Amniotic stem cell (primary cell): ENCODE data around the gene SH2D7.
A peak's percentile ranks its signal among the peaks of the same experiment; 100 is the strongest.

Experiments used
- DNase-seq: peaks from one replicate; lab custom pipeline; 2025; lab: John Stamatoyannopoulos, UW

Gene SH2D7

DNA sequence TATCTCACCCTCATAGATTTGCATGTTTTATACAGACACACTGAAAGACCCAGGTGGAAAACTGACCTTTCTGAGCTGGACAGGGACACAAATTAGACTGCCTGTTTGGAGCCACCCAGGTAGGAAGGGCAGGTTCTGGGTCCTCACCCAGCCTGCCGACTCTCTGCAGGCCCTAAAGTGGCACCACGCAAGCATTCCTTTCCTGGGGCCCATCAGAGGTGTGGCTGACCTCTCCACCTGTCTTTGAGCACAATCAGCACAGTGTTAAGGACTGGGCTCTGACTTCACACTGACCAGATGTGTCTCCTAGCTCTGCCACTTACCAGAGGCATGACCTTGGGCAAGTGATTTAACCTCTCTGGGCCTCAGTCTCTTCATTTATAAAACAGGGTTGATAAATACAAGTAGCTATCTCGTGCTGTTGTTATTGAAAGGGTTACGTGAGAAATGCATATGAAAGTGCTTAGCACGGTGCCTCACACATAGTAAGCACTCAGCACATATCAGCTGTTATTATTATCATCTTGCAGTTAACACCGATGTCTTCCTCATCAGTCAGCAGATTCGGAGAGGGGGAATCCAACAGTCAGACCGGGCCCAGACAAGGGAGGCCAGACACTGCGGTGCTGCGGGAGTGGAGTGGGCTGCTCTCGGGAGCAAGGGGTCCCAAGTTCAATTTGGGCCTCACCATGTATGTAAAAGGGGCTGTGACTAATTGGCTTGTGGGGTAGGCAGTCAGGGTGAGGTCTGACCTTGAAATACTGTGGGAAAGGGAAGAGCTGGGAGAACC lies 12.9 kb upstream of the SH2D7 start:
- no peak for DNase-seq

DNA sequence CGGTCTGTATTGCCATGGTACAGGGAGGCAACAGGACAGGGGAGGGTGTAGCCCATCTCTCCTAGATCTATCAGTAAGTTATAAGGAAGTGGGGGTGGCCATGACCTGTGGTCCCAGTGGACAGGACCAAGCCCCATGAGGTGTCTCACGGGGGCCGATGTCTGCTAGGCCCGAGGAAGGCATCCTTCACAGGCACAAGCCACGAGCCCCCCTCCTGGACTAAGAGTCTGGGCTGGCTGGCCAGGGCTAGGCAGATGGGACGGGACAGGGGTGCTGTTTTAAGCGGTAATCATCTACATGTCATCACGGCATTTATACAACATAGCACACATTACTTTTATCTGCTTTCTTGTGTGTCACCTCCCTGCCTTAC lies 12.3 kb upstream of the SH2D7 start:
- no peak for DNase-seq

DNA sequence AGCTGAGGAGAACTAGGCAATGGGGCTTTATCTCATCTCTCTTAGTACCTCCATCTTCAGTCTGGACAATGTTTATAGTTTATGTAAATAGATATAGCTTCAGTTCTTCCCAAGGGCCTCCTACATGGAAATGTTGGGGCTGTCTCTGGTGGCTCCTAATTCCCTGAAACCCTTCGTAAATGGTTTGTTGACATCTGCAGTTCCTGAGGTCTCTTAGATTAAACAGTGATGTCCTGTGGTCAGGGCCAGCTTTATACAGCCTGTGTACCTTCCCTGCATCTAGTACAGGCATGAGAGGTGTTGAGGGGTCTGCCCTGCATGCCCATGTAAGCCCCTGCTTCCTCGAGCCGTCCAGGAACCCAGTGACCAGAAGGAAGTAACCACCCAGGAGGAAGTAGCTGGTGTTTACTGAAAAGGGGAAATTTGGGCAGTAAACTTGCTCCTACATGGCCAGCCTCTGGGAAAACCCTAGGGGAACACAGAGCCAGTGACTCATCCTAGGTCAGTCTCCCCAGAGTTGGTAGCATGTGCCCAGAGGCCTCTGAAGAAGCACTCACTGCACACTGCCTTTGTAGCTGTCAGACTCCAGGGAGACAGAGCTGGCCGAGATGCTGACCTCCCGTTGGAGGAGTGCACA lies 10.1 kb upstream of the SH2D7 start:
- DNase-seq = no peak

DNA sequence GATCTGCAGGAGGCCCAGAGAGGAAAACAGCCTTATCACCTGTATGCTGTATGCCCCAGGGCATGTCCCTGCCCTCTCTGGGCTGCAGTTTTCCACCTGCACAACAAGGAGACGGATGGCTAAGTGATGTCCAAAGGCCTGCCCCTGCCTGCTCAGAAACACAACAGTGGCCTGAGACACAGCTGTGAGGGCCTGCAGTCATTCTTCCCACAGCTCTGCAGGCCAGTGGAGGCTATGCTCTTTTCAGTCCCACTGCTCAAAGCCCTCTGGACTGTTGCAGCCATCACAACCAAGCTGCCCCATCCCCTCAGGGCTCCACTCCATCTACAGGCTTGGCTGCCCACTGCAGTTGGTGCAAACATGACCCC lies 9.6 kb upstream of the SH2D7 start:
- DNase-seq = no peak

DNA sequence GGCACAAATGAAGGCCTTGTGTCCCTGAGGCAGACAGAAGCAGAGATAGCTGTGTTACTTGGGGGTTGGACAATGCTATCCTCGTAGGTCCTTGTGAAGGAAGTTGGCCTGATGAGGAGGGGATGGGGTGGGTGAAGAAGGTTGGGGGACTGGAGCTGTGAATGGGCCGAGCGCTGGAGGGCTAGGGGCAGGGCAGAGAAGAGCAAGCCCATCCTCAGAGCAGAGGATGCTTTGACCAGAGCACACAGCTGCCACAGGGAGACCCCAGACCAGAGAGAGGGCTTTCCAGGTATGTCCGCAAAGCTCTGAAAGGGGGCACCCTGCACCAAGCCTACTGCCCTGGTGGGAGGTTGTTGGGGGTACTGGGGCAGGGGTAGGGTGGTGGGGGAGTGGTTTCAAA lies 9.2 kb upstream of the SH2D7 start:
- DNase-seq = no peak

DNA sequence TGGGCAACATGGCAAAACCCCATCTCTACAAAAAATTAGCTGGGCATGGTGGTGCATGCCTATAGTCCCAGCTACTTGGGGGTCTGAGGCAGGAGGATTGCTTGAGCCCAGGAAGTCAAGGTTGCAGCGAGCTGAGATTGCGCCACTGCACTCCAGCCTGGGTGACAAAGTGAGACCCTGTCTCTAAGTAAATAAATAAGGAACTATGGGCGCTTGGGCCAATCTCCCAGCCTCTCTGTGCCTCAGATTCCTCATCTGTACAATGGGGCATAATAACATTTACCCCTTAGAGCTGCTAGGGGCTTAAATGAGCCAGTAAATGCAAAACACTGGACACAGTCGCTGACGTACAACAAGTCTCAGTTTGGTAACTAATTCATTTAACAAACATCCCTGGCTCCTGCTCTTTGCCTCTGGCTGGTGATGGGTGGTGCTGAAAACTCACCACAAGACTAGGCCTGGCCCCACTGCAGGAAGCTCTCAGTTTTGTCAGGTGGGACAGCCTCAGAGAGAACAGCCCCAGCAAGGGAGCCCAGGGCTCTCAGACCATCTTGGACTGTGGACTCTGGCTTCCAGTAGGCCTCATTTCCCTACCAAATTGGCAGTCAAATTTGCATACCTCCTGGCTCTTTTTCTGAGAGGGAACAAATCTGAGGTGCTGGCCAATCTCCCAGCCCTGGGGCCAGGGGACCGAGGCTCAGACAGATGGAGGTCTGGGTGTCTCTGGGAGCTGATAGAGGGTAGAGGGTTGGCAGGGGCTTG lies 8.5 kb upstream of the SH2D7 start:
- DNase-seq = no peak

DNA sequence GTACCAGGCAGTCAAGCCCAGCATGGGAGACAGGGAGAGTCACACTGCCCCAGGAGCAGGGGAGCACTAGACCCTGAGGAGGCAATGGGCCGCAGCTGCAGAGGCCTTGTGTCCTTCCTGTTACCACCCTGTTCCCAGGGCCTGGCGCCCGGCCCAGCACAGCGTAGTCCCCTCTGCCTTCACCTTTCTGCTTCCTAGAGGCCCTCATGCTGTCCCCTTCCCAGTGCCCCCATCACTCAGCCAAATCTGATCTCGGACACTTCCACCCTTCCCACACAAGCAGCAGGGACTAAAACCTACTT lies 8.0 kb upstream of the SH2D7 start:
- DNase-seq = no peak

DNA sequence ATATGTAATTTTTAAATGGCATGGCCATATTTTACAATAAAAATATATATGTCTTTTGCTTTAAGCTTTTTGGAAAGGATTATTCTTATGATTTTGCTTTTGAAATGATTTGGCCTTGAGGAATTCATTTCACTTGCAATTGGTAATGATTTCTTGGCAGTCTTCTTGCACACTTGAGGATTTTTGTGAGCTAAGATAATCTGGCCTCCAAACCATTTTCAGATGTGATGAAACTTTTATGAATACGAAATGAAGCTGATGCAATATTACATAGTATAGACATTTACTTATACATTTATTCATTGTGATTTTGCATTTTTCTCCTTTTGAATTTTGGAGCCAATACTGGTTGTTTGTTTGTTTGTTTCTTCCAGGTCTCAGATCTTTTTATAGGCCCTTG lies 6.4 kb upstream of the SH2D7 start:
- peak; percentile 59 for DNase-seq

DNA sequence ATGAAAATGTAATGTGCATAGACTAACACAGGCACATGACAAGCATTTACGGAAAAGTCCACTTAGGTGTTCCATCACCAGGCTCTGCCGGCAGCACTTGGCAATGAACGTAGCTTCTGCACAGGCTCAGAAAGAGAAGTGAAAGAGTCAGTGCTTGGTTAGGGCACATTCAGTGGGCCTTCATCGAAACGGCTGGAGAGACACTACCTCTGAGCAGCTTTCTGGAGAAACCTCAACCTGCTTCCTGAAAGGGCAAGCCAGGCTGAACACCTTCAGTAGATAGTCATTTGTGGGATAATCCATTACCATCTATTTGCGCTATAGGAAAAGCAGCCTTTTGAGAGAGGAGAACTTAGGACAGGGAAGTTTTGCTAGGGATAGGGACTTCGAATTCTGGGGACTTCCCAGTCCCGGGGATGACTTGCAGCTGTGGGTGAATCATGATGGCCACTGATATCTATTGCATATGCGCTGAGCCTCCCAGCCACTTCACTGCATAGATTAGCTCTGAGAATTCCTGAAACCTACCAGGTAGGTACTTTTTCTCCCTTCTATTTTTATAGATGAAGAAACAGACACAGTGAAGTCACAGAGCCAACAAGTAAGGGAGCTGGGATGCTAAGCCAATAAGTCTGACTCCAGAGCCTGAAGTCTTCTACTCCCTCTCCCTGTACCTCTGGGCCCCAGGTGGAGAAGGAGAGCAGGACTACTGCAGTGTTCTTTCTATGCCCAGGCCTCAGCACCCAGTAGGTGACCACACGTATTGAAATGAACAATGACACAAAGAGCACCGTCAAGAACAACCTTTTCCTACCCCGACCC lies 4.2 kb upstream of the SH2D7 start:
- DNase-seq = no peak

DNA sequence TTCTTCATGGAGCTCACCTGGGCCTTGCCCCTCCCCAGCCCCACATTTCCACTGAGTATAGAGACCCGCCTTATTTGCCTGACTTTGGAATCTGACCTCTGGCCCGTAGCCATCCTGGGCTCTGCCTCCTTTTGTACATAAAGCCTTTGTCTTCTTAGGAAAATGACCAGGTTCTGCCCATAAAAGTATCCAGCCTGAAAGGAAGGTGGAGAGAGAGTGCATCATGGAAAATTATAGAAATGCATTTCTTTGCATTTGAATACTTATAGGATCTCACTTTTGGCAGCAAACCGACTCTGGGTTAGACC lies 3.6 kb upstream of the SH2D7 start:
- no peak for DNase-seq

DNA sequence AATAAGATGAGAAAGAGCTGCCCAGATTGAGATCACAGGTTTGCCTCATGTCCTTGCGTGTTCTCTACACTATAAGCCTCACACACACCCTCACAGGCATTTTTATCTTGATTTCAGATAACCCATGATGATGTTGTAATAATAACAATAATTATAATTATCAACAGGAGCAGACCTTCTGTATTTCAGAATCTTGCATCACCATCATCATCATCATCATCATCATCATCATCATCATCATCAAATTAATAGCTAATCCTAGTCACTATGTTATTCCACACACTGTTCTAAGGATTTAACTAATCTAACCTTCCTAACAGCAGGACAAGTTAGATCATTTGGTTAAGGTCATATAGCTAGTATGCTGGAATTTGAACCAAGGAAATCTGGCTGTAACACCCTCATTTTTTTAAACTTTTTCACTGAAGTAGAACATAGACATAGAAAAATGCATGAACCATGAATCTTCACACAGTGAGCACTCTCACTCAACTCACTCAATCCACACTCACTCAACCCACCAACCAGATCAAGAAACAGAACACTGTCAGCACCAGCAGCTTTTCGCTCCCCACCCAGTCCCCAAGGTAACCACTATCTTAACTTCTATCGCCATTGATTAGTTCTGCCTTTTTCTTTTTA lies 1.8 kb upstream of the SH2D7 start:
- no peak for DNase-seq

DNA sequence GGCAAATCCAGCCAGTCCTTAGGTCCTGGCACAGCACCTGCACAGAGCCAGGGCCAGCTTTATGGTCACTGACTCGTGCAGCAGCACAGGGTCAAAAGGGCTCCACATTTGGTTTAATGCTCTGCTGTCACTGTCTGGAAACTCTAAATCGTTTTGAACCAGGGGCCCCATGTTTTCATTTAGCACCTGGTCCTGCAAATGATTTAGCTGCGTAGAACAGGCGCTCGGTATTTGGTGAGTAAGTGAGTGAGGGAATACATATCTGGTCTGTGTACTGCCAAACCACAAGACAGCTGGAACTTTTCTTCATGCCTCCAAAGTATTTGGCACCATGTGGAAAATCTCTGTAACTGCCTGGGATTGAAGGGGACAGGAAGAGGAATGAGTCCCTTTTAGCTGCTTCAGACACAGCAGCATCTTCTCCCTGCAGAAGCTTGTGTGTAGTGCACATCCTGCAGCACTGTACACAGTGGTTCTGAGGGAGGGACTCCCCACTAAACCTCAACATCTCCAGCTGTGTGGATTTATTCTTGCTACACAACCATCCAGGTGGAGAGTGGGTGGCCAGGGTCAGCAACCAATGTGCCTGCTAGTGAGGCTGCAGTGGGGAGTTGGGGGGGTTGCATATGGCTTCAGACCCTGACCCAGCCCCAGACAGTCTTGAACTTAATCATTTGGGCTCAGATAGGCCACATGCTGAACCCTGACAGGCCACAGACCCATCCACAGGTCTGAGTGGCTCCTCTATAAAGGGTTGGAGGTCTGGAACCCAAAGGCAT lies 1.1 kb downstream of the SH2D7 start:
- peak; percentile 38 for DNase-seq

DNA sequence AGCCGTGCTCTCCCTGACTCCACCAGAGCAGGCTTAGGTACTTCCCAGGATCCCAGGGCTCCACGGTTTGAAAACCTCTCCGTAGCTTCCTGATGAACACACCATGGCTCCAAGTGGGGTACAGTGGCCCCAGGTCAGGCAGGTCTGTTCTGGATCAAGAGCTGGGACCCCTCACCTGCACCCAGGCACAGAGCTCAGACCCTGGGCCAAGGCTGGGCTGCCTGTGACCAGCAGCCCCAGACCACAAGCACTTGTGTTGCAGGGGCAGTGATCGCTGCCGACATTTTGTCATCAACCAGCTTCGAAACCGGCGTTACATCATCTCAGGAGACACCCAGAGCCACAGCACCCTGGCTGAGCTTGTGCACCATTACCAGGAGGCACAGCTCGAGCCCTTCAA lies 5.3 kb downstream of the SH2D7 start:
- DNase-seq = no peak

DNA sequence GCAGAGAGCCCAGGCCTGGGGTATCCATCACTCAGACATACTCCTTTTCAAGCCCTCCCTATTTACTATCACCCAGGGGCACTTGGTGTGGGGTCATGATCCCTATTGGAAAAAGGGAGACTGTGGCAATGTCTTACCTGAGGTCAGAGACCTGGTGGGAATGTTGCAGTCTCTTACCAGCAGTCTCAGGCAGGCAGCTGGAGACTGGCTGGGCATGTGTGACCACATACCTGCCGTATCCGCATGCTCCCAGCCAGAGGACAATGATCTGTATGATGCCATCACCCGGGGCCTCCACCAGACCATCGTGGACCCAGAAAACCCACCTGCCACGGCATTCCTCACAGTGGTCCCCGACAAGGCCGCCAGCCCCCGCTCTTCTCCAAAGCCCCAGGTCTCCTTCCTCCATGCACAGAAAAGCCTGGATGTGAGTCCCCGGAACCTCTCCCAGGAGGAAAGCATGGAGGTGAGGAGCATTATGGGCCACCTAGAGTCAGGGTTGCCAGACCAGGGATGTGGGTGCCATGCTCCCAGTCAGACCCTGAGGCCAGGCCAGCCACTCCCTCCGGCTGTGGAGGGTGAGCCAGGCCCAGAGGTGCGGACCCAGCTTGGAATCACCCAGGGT lies 5.9 kb downstream of the SH2D7 start:
- DNase-seq = no peak

DNA sequence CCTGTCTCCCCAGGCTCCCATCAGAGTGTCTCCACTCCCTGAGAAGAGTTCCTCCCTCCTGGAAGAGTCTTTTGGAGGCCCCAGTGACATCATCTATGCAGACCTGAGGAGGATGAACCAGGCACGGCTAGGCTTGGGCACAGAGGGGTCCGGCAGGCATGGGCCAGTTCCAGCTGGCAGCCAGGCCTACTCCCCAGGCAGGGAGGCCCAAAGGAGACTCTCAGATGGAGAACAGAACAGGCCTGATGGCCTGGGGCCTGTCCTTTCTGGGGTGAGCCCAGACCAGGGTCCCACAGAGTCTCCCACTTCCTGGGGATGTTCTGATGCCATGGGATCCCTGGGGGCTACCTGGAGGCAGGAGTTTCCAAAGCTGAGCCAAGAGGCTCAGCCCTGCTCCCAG lies 8.5 kb downstream of the SH2D7 start:
- DNase-seq = no peak

DNA sequence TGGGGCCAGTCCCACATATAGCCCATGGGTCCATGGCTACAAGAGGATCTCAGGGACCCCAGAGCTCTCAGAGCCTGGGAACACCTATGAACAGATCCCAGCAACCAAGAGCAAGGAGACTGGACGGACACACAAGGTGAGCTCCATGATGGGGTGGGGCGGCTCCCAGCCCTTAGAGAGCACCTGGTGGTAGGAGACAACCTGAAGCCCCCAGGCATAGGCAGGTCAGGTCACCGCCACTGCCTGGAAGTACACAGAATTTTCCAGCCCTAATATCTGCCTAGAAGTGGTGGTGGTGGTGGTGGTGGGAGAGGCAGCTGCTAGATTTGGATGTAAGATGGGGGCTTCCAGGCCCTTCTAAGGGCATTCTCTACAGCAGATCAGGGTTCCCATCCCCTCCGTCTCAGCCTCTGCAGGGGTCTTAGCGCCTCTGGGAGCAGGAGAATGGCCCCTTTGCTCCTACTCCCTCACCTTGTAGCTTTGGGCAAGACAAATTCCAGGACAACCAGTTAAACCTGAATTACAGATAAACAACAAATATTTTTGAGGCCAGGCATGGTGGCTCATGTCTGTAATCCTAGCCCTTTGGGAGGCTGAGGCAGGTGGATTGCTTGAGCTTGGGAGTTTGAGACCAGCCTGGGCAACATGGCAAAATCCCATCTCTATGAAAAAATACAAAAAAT lies 9.2 kb downstream of the SH2D7 start:
- DNase-seq = no peak

DNA sequence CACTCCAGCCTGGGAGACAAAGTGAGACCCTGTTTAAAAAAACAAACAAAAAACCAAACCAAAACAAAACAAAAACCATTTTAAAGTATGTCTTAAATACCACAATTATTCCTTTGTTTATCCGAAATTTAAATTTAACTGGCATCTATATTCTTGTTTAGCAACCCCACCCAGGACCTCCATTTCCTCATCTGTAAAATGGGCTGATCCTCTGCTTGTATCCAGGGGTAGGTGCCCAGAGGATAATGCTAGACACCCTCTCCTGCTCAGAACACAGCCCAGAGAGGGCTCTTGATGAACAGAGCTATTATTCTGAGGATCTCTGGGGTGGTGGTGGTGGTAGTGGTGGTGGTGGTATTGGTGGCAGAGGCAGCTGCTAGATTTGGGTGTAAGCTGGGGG lies 9.8 kb downstream of the SH2D7 start:
- no peak for DNase-seq

DNA sequence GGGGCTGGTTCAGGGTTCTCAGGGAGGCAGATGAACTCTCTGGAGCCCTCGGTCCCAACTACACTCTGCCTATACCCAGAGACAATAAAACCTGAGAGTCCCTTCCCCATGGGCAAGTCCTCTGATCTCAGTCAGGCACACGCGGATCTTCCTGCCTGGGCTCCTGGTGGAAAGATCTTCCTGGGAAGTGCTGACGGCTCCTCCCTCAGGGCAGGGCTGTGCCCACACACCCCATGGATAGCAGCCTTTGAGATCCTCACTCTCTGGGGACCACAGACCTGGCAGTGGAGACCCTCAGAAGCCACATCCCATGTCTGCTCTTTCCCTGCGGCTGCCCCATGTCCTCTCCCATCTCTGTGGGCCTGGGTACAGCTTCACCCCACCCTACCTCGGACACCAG lies 10.4 kb downstream of the SH2D7 start:
- DNase-seq = no peak

DNA sequence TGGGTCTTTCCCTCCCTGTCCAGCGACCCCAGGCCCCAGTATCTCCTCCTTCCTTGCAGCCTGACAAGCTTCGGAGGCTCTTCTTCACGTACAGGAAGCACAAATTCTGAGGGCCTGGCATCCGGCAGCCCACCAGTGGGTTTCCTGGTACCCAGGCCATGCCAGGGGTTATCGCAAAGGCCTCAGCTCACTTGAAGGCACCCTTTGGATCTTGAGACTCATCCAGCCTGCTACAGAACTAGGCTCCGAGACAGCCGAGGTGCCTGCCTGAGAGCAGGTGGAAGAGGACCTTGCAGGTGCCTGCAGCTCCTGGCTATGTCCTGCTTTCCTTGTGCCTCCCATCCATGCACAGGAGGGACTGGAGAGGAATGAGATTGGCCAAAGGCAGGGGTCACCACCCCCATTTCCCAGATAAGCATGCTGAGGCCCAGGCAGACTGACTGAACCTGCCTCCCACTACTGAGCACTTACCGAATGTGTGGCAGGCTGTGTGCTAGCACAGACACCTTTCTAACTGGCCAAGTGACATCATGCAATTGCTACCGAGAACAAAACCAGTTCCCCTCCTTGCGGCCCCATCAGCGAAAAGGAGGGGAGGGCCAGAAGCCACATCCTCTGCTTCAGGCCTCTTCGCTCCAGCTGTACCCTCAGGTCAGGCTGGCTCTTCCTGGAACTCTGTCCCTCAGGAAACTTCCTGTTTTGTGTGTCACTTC lies 11.2 kb downstream of the SH2D7 start:
- DNase-seq = no peak

DNA sequence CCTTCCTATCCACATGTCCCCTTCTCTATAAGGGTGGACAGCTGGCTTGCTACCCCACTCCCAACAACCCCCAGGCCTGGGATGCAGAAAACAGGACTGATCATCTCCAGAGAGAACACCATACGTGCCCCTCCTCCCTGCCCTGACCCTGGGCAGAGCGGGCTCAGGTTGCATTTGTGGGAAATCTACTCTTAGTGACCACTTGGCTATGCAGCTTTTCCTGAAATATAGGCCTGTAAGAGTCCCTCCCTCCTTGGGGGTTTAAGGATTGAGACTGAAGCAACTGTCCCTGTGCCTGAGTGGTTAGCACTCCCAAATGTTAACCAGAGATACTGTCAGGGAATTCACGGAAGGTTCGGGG lies 11.7 kb downstream of the SH2D7 start:
- no peak for DNase-seq
